Type B pancreatic cell (in vitro differentiated cells): ENCODE results near the gene MOB4. TPM values are rescaled to one million over a fixed set of nuclear protein-coding genes. Genes with fewer than 3 reads are reported as not detected.
"Not testable (repeated sequence)": the region's sequence is repeated elsewhere in the genome, so short reads cannot be mapped to it uniquely, and the experiment has no call there.

Experiments
- DNase-seq: peaks from one replicate; pipeline ENCODE4 v3.0.0; 2021; ENCODE audit warnings: mixed read lengths; ENCODE audit not compliant: unreplicated experiment; ENCODE audit errors: extremely low spot score
- H3K27ac Mint-ChIP-seq: 2 replicates; pipeline ENCODE4 v1.8.0; 2021; ENCODE audit warnings: mild to moderate bottlenecking, mixed read lengths
- H3K27me3 Mint-ChIP-seq: 2 replicates; pipeline ENCODE4 v1.8.0; 2021; ENCODE audit warnings: mixed read lengths
- H3K36me3 Mint-ChIP-seq: 2 replicates; pipeline ENCODE4 v1.8.0; 2021; ENCODE audit warnings: mixed read lengths
- H3K4me1 Mint-ChIP-seq: one replicate; pipeline ENCODE4 v1.8.0; 2021; ENCODE audit warnings: mixed read lengths; ENCODE audit not compliant: unreplicated experiment
- H3K4me3 Mint-ChIP-seq: 2 replicates; pipeline ENCODE4 v1.8.0; 2021; ENCODE audit warnings: mild to moderate bottlenecking, mixed read lengths
- H3K9me3 Mint-ChIP-seq: 2 replicates; pipeline ENCODE4 v1.8.0; 2021; ENCODE audit warnings: mixed read lengths
- CTCF ChIP-seq: fragments of 200-600 bp; sonication (generic); conservative IDR thresholded peaks from 2 replicates; pipeline ENCODE4 v1.5.0; 2021; ENCODE audit warnings: antibody characterized with exemption, mild to moderate bottlenecking
- total RNA-seq: library from RNA; stranded (reverse); gene quantifications from 2 replicates; pipeline ENCODE4 v1.2.1, GENCODE V29; 2021; ENCODE audit warnings: low replicate concordance

MOB4 gene
- total RNA-seq, 1 donor from 2014 or later, result 30.7 TPM

GRCh38 chr2:197548582-197548981, 32.7 kb downstream of the MOB4 start:
- Mint-ChIP-seq H3K36me3 (peaks cover 24% of the 10 kb centered on the region), H3K4me1 (no peaks in the 10 kb centered on the region), H3K27ac (no peak overlapping the region), H3K4me3 (no peak overlapping the region), H3K27me3 (no peaks in the 10 kb centered on the region), H3K9me3 (no peaks in the 10 kb centered on the region)
- TF ChIP-seq CTCF, result no peak
- DNase-seq, result no peak

GRCh38 chr2:197551260-197551659, 35.4 kb downstream of the MOB4 start:
- H3K36me3 Mint-ChIP-seq, result peaks cover 24% of the 10 kb centered on the region
- H3K27ac Mint-ChIP-seq, H3K4me1 Mint-ChIP-seq, H3K27me3 Mint-ChIP-seq, DNase-seq, H3K4me3 Mint-ChIP-seq, H3K9me3 Mint-ChIP-seq: not testable (repeated sequence)

GRCh38 chr2:197555467-197555866, 39.6 kb downstream of the MOB4 start:
- no peaks in the 10 kb centered on the region for H3K4me1 Mint-ChIP-seq
- peaks cover 11% of the 10 kb centered on the region for H3K36me3 Mint-ChIP-seq
- no peak for TF ChIP-seq CTCF
- no peaks in the 10 kb centered on the region for H3K27me3 Mint-ChIP-seq
- no peaks in the 10 kb centered on the region for H3K9me3 Mint-ChIP-seq
- no peak overlapping the region for H3K4me3 Mint-ChIP-seq
- no peak overlapping the region for H3K27ac Mint-ChIP-seq
- no peak for DNase-seq

DNA sequence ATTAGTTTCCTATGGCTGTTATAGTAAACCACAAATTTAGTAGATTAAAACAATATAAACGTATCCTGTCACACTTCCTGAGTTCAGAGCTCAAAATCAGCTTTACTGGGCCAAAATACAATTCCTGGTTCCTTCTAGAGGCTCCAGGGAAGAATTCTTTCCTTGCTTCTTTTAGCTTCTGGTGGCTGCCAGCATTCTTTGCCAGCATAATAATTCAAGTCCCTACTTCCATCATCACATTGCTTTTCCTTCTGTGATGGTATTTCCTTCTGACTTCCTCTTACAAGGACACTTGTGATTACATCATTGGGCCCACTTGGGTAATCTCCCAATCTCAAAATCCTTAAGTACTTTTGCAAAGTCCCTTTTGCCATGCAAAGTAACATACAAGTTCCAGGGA, 40.6 kb downstream of the MOB4 start:
- Mint-ChIP-seq H3K27ac (no peak overlapping the region), H3K4me3 (no peak overlapping the region), H3K27me3 (no peaks in the 10 kb centered on the region), H3K4me1 (no peaks in the 10 kb centered on the region), H3K9me3 (no peaks in the 10 kb centered on the region), H3K36me3 (peaks cover 11% of the 10 kb centered on the region)
- no peak for TF ChIP-seq CTCF
- no peak for DNase-seq

GRCh38 chr2:197558393-197558792, 42.5 kb downstream of the MOB4 start:
- no peak for DNase-seq
- no peak overlapping the region for H3K4me3 Mint-ChIP-seq
- TF ChIP-seq CTCF, result no peak
- no peaks in the 10 kb centered on the region for H3K9me3 Mint-ChIP-seq
- no peaks in the 10 kb centered on the region for H3K4me1 Mint-ChIP-seq
- H3K27ac Mint-ChIP-seq, result no peak overlapping the region
- peaks cover 11% of the 10 kb centered on the region for H3K36me3 Mint-ChIP-seq
- H3K27me3 Mint-ChIP-seq, result no peaks in the 10 kb centered on the region

- H3K36me3 Mint-ChIP-seq, result peaks cover 22% of the 10 kb centered on the region
- no peak overlapping the region for H3K27ac Mint-ChIP-seq
- peaks cover 4% of the 10 kb centered on the region for H3K9me3 Mint-ChIP-seq
- no peak for DNase-seq
- no peak for TF ChIP-seq CTCF
- H3K4me3 Mint-ChIP-seq, result no peak overlapping the region
- H3K4me1 Mint-ChIP-seq, result no peaks in the 10 kb centered on the region
- H3K27me3 Mint-ChIP-seq, result no peaks in the 10 kb centered on the region
Measured at GRCh38 chr2:197559681-197560080, 43.8 kb downstream of the MOB4 start.
